HL-60/S4 (cell line): Measurements from ENCODE around the gene SMURF1.
"Not testable (repeated sequence)": the region's sequence is repeated elsewhere in the genome, so short reads cannot be mapped to it uniquely, and the experiment has no call there.

Experiments used
- in situ Hi-C: fragments of 300-500 bp; cut with MboI; formaldehyde crosslinking; loops from 2 replicates; pipeline ENCODE4 v1.14.3; 2022; ENCODE audit warnings: low sequenced_read_pairs

Gene SMURF1

DNA sequence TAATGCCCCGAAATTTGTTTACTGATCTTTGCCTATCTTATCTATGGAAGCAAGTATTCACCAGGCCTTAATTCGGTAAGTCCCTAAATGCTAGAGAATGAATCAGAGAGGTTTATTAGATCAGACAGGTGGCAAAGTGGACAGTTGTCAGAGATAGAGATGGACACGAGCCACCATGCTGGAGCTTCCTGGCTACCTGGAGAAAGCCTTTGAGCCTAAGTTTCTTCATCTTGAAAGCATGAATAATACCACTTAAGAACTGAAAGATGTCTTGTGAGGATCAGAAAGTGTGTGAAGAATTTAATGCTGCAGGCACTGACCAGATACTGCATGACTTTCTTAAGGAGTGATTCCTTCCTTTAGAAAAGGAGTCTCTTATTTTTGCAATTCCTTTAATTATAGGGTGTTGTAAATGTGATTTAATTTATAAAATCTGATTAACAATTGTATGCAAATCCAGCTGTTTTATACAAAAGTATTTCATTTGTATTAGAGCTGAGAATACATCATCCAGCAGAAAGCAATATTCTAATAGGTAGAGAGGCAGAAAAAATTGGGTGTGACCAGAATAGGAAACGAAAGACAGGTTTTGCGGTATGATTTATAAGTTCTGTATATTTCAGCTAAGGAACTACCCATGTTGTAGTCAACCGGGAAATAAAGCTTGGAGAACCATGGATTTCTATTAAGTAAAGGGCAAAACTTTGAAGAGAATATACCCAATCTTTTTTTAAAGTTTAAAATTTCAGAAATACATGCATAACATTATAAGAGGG lies 82.7 kb downstream of the SMURF1 start:
- in situ Hi-C loops, result no loop called here

DNA sequence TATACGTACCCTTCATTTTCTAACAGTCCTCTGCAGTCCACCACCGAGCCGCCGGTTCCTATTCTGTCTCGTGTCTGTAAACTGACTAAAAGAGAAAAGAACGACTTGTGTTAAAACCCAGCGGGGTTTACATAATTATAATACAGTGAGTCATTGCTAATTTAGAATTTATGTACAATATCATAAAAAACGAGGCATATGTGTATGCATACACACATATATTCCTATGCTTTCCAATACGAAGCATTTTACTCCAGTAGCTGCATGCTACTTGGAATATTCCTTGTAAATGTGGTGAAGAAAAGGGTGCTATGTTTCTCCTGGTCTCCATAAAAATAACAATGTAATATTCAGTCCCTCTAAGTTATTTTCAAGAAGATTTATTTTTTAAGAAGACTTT lies 89.1 kb downstream of the SMURF1 start:
- in situ Hi-C loops, result no loop called here

- in situ Hi-C loops, result no loop called here
These were observed 92.9 kb downstream of the SMURF1 start for GRCh38 chr7:99050971-99051370.

DNA sequence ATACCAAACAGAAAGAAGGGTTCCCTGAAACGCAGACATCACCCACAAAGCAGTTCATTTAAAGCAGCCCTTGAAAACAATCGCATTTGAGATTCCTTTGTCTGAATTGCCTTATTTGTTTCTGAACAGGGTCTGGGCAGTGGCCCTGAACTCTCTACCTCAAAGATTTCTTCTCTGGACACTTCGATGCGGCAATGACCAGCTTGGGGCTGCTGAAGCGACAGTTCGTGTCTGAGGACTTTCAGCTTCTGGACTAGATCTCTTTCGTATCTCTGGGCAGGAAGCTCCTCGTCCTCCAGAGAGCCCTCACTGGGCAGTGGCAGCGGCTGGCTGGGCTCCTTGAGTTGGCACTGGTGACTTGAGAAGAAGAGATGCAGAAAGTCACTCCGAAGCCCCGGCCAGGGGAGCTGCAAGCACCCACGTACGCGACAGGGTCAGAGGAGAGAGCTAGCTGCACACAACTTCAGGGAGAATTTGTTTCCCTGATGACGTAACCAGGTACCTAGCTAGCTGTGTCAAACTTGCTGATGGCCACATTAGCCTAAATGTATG lies 96.3 kb downstream of the SMURF1 start:
- in situ Hi-C loops, result no loop called here

DNA sequence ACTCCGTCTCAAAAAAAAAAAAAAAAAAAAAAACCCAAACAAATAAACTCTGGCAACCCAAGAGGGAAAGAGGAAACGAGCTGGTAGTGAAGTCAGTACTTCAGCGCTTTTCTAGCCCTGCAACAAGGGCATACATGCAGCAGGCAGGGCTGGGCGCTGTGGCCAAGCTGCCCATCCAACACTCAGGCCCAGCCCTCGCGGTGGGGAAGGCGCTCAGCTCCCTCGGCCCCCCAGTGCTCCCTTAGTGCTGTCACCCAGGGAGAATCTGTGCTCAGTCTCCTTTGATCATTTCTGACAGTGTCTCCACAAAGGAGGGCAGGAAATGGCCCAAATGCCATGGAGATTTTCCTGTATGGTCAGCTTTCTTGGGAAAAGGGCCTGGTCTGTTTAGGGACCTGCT lies 97.2 kb downstream of the SMURF1 start:
- in situ Hi-C loops, result no loop called here

DNA sequence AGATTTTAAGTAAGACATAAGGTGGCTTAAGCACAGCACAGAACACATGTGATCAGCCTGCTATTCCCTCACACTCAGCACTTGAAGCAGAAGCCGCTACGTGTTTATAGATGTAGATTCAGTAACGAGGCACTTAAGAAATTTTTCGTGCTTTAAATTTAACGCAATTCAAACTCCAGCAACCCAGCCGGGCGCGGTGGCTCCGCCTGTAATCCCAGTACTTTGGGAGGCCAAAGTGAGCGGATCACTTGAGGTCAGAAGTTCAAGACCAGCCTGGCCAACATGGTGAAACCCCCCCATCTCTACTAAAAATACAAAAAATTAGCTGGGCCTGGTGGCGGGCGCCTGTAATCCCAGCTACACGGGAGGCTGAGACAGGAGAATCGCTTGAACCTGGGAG lies 97.6 kb downstream of the SMURF1 start:
- in situ Hi-C loops, result not testable (repeated sequence)

- in situ Hi-C loops, result loop anchor here (5.0 kb wide), 1 partner anchor 267 kb away; no protein-coding TSS in a partner anchor
These were observed 99.0 kb downstream of the SMURF1 start for GRCh38 chr7:99044858-99045257.

DNA sequence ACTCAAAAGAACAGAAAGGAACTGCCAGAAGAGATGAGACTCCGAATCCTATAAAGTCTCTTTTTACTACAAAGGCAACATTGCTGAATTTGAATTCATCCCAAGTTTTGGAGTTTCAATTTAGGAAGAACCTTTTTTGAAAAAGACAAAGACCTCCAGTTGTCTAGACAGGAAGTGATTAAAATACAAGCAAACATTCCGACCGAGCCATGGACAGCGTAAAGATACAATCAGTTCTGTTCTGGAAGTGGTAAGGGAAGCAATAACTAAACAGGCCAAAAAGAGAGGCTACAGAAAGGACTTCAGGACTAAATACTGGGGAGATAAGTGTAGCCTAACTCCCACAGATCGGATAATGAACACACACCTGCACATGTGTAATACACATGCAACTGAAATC lies 101.0 kb downstream of the SMURF1 start:
- in situ Hi-C loops, result loop anchor here (5.0 kb wide), 1 partner anchor 269 kb away; no protein-coding TSS in a partner anchor

GRCh38 chr7:99041526-99041925 lies 102.4 kb downstream of the SMURF1 start:
- in situ Hi-C loops, result loop anchor here (5.0 kb wide), 1 partner anchor 271 kb away; no protein-coding TSS in a partner anchor

DNA sequence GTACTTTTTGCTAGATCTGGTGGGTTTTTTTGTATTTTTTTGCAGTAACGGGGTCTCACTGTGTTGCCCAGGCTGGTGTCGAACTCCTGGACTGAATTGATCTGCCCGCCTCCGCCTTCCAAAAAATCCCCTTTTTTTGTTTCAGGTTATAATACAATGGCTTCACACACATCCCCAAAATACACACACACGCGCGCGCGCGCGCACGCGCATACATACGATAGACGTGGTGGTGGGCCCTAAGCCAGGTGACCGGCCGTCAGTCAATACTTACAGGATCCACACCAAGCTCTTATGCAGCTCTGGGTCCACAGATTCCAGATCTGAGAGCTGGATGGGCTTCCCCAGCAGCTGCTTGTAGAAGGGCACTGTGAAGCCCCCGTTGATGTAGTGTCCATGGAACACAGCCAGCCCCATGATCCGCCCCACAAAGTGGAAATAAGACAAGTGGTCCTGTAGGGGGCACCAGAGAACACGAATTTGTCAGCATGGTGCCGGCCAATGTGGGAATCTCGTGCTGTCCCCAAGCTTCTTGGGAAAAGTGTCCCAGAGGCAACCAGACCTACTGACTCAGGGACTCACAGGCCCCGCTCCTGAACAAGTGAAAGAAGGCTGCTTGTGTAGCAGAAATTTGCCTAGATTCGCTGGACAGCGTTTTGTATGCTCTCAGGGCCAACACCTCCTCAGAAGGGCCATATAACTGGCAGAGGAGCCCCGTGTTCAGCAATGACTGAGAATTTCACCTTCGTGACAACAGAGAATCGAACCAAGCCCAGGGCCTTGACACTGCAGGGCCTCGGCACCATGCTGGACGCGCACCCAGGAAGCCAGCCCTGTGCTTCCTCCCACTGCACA lies 103.6 kb downstream of the SMURF1 start:
- in situ Hi-C loops, result loop anchor here (5.0 kb wide), 1 partner anchor 272 kb away; no protein-coding TSS in a partner anchor

GRCh38 chr7:99039384-99039891 lies 104.5 kb downstream of the SMURF1 start:
- in situ Hi-C loops, result no loop called here

DNA sequence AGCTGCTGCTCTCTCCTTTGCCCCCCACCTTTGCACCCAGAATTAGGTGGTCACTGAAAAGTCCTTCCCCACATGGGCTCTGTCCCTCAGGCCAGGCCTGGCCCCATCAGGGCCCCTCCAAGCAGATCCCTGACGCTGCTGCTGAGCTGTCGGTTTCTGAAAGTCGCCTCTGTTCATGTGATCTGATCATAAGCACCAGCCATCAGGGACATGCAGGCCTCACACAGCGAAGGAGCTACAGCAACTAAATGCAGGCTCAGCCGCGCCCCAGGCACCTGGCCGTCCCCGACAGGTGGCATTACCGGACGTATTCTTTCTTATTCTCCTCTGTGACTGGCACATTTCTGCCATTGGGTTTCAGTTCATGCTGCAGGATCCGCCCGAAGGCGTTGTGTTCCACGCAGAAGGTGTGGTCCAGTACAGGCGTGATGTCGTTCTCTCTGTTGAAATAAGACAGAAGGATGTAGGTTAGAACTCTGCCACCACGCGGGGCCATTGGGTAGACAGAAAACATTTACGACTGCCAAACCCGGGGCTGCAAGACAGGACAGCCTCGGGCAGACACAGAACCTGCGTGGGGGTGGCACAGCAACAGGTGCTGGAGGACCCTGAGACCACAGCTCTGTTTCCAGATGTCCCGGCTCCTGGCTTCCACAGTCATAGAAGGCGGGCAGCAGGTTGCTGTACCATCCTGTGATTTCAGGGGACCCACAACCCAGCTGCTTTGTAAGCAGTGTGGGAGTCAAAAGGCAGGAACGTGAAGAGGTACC lies 105.6 kb downstream of the SMURF1 start:
- in situ Hi-C loops, result no loop called here

DNA sequence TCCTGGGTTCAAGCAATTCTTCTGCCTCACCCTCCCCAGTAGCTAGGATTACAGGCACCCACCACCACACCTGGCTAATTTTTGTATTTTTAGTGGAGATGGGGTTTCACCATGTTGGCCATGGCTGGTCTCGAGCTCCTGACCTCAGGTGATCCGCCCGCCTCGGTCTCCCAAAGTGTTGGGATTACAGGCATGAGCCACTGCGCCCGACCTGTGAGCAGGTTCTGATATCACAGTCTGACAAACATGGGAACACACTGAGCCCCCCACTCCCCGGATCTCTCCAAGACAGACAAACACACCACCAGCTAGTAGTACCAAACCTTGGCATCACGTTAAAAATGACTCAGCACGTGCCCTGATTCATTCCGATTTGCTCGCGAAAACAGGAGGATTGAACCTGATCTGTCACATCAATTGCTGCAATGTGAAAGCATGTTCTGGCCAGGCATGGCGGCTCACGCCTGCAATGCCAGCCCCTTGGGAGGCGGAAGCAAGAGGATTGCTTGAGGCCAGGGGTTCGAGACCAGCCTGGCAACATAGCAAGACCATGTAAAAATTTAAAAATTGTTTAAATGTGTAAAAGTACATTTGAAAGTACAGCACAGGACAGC lies 106.5 kb downstream of the SMURF1 start:
- in situ Hi-C loops, result no loop called here

DNA sequence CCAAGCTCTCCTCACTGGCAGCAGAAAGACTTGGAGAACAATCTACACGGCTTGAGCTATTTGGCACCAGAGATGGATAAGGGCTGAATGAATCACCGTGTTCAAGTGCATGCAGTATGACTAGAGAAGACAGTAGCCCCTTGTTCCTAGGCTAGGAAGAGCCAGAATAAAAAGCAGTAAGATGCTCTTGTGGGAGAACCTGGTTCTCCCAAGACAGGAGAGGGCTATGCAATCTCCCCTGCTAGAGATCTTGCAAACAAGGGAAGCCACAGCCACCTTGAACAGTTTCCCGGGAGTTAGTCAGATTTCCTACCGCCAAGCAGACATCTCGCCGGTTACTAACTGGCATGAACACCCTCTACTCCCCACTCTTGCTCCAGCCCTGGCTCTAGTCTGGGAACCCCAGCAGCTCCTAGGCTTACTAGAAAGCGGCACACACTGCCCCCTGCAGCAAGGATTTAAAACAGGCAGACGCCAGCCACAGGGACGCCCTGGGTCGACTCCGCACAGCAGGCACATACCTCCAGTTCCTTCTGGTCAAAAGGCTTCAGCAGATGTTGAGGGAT lies 107.3 kb downstream of the SMURF1 start:
- in situ Hi-C loops, result no loop called here

GRCh38 chr7:99035723-99036545 lies 108.0 kb downstream of the SMURF1 start:
- in situ Hi-C loops, result no loop called here

DNA sequence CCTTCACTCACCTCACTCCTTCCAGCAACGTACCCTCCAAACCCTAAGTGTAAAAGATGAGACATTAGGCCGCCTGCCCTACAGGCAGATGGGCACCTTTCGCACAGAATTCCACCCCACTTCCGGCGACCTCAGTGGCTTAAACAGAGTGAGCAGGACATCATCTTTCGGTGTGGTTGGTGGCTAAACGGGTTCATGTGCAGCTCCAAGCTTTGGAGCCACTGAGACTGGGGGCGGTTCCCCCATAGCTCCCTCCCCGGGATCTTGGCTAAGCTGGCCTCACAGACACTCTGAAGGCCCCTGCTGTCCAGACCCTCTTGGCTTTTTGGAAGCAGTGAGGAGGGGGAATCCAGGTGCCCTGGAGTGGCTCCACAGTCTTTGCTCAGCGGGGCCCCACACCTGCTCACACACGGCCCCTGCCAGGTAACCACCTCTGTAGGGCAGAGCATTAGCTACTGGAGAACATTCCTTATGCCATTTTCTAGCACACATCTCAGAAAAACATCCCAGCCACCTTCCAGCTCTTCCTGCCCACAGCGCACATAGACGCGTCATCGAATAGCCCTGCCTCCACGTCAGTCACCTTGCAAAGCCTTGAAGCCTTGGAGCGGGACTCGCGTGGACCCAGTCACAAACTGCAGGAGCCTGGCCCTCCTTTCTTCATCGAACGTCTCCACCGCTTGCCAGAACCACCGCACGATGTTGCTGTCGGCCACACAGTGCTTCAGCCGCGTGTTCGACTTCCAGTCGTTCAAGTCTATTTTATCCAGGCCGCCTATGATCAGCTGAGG lies 108.8 kb downstream of the SMURF1 start:
- in situ Hi-C loops, result no loop called here

GRCh38 chr7:99033765-99034164 lies 110.1 kb downstream of the SMURF1 start:
- in situ Hi-C loops, result no loop called here

- in situ Hi-C loops, result no loop called here
These were observed 111.0 kb downstream of the SMURF1 start for GRCh38 chr7:99032928-99033327.
